AG09309 (cell line): ENCODE results near the gene ZBTB33.

Experiments used
- DNase-seq: peaks from one replicate; pipeline ENCODE4 v3.0.0-alpha.2; 2010; ENCODE audit warnings: low read depth
- H3K4me3 ChIP-seq: 2 replicates; pipeline ENCODE4 v1.5.1; 2011; ENCODE audit warnings: mild to moderate bottlenecking, low read depth, low read length, moderate library complexity; ENCODE audit not compliant: control insufficient read depth
- TF ChIP-seq, protein P1 (sequence below): IDR thresholded peaks from 2 replicates; pipeline ENCODE4 v1.5.1; 2011; ENCODE audit warnings: mild to moderate bottlenecking, low read depth, low read length, inconsistent platforms; ENCODE audit not compliant: insufficient read depth, control insufficient read depth; ENCODE audit errors: missing control alignments

Gene ZBTB33

DNA sequence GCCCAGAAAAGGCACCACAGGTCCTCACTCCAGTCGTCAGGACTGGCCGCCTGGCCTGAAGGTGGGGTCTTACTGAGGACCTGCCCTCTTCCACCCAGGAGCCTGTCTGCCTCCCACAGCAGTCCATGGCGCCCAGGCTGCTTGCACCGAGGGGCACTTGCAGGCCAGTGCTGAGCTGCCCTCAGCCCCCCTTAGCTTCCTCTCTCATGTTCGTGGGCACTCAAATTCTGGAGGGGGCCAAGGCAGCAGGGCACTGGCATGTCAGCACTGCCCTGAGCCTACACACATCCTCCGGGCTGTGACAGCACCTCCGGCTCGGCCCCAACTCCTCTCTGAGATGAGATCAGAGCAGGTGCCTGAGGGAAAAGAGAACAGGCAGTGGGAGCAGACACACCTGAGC is 27.2 kb upstream of the ZBTB33 start:
- H3K4me3 ChIP-seq, result no peak overlapping the region
- TF ChIP-seq, protein P1, sequence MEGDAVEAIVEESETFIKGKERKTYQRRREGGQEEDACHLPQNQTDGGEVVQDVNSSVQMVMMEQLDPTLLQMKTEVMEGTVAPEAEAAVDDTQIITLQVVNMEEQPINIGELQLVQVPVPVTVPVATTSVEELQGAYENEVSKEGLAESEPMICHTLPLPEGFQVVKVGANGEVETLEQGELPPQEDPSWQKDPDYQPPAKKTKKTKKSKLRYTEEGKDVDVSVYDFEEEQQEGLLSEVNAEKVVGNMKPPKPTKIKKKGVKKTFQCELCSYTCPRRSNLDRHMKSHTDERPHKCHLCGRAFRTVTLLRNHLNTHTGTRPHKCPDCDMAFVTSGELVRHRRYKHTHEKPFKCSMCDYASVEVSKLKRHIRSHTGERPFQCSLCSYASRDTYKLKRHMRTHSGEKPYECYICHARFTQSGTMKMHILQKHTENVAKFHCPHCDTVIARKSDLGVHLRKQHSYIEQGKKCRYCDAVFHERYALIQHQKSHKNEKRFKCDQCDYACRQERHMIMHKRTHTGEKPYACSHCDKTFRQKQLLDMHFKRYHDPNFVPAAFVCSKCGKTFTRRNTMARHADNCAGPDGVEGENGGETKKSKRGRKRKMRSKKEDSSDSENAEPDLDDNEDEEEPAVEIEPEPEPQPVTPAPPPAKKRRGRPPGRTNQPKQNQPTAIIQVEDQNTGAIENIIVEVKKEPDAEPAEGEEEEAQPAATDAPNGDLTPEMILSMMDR, result no peak

DNA sequence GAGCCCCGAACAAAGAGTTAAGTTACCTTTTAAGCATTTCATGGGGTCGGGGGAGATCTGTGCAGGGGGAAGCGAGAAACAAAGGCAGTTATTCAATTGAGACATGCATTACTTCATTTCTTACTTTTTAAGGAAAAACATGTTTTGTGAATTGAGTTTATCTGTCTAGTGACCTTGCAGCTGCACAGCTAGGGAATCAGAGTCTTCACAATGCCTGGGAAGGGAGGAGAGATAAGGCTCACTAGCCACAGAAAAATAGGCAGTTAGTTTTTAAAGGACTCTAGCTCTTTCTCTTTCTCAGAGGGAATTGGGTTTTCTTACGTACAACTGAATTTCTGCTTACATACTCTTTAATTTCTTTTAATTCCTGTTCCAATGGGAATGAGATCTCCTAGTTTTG is 26.2 kb upstream of the ZBTB33 start:
- no peak overlapping the region for H3K4me3 ChIP-seq
- no peak for DNase-seq
- TF ChIP-seq, protein P1, result no peak

More for the DNA sequence above, 27.2 kb upstream of the ZBTB33 start:
- DNase-seq, result no peak

DNA sequence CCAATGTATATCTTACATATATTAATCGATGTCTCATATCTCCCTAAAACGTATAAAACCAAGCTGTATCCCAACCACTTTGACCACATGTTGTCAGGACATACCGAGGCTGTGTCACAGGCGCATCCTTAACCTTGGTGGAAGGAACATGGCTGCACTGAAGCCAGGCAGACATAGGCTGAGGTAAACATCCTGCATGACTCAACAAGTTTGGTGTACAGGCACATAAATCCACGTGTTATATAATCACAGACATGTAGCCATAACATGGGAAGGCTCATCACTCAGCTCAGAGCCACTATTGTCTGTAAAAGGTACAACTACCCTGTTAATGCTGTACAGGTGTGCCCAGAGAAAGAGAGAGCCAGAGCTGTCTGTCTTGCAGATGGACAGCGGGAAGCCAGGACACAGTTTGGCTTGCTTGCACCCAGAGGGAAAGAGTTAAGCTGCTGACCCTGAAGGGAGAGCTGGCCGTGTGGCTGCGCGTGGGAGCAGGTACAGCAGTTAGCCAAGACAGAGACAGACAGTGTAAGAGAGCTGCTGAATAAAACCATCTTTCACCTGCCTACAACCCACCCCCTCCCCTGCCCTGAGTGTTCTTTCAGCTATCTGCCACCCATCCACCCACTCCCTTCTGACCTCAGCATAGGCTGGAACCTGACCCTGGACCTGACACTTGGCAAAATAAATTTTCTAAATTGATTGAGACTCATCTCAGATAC is 22.3 kb upstream of the ZBTB33 start:
- H3K4me3 ChIP-seq, result no peak overlapping the region
- TF ChIP-seq, protein P1, result no peak
- DNase-seq, result no peak

DNA sequence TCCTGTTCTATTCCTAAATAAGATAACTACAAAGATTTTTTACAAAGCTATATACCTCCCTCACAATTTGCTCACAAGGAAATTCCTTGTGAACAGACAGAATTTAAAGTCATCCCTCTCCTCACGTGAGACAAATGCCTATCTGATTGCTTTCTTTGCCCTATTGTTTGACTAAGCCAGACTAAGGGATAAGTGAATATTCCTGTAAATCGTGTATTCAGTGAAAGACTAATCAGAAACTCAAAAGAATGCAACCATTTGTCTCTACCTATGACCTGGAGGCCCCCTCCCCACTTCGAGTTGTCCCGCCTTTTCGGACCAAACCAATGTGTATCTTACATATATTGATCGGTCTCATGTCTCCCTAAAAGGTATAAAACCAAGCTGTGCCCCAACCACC is 15.3 kb upstream of the ZBTB33 start:
- TF ChIP-seq, protein P1, result no peak
- H3K4me3 ChIP-seq, result no peak overlapping the region
- DNase-seq, result no peak

DNA sequence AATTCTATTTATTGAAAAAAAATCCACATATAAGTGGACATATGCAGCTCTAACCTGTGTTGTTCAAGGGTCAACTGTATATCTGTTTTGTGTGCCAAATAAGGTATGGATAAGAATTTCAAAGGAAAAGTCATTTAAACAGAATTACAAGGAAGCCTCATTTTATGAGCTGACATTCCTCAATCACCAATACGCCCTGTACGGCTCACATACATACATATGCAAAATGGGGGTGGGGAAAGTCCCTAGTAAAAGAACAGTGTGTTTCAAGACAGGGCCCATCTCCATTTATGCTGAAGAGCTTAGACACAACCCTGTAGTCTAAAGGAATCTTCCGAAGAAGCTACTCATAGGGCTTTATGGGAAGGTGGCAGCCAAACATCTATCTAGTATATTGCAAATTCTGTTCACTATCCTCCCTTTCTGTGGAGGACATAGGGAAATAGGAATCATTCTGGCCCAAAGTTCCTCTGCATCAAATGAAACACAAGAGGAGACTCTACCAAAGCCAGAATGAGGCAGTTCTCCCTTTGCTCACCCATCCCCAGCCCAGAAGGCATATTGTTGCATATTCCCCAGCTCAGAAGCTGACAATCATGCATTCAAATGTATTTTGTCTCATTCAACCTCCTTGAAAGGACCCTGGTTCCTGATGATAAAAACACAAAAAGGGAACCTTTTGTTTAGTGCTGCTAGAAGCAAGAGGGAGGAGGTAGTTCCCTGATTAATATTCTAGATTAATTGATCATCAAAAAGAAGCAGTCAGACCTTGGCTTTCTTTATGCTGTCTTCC is 13.7 kb upstream of the ZBTB33 start:
- no peak for DNase-seq
- no peak overlapping the region for H3K4me3 ChIP-seq
- TF ChIP-seq, protein P1, result no peak

DNA sequence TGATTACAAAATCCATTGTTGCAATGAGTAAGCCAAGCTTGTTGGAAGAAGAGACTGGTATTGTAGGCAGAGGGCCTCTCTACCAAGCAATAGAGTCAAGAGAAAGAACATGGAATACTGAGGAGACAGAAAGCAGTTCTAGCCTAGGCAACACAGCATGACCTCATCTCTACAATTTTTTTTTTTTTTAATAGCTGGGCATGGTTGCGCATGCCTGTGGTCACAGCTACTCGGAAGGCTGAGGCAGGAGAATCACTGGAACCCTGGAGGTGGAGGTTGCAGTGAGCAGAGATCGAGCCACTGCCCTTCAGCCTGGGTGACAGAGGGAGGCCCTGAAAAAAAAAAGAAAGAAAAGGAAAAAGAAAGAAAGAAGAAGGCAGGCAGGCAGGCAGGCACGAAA is 11.7 kb upstream of the ZBTB33 start:
- TF ChIP-seq, protein P1, result no peak
- no peak for DNase-seq
- no peak overlapping the region for H3K4me3 ChIP-seq
